Activated T-cell treated with anti-CD3 and anti-CD28 coated beads, Interleukin-2, amount 50 U/mL, for 1 hour (primary cell): ENCODE results near the gene MYCN.
"Not testable (repeated sequence)": the region's sequence is repeated elsewhere in the genome, so short reads cannot be mapped to it uniquely, and the experiment has no call there.

ENCODE experiments used
- DNase-seq: peaks from one replicate; pipeline ENCODE4 v3.0.0-alpha.2; 2020

The MYCN gene

GRCh38 chr2:15939854-15940660, at the start of gene MYCN:
Gene MYCN (plus strand): TSS chr2:15940550. CDS start chr2:15942065, 1,515 bp downstream.
- DNase-seq: no peak

- DNase-seq: no peak
These were observed 49.1 kb upstream of the MYCN start for GRCh38 chr2:15890936-15891905.

- DNase-seq: no peak
These were observed 48.0 kb upstream of the MYCN start for GRCh38 chr2:15892151-15892880.

- no peak for DNase-seq
These were observed 47.3 kb upstream of the MYCN start for GRCh38 chr2:15893085-15893484.

GRCh38 chr2:15893689-15894480, 46.5 kb upstream of the MYCN start:
- no peak for DNase-seq

- no peak for DNase-seq
These were observed 45.7 kb upstream of the MYCN start for GRCh38 chr2:15894481-15895144.

- no peak for DNase-seq
These were observed 44.5 kb upstream of the MYCN start for GRCh38 chr2:15895615-15896469.

- no peak for DNase-seq
These were observed 43.5 kb upstream of the MYCN start for GRCh38 chr2:15896859-15897258.

- no peak for DNase-seq
These were observed 42.8 kb upstream of the MYCN start for GRCh38 chr2:15897431-15898098.

- DNase-seq: no peak
These were observed 41.1 kb upstream of the MYCN start for GRCh38 chr2:15899327-15899612.

- no peak for DNase-seq
These were observed 40.4 kb upstream of the MYCN start for GRCh38 chr2:15899751-15900493.

- no peak for DNase-seq
These were observed 39.1 kb upstream of the MYCN start for GRCh38 chr2:15901095-15901807.

GRCh38 chr2:15901808-15902130, 38.6 kb upstream of the MYCN start:
- no peak for DNase-seq

GRCh38 chr2:15903910-15904309, 36.4 kb upstream of the MYCN start:
- not testable (repeated sequence) for DNase-seq

- no peak for DNase-seq
These were observed 35.1 kb upstream of the MYCN start for GRCh38 chr2:15905267-15905645.

- no peak for DNase-seq
These were observed 34.3 kb upstream of the MYCN start for GRCh38 chr2:15905986-15906491.

GRCh38 chr2:15906778-15907177, 33.6 kb upstream of the MYCN start:
- no peak for DNase-seq

- DNase-seq: no peak
These were observed 32.7 kb upstream of the MYCN start for GRCh38 chr2:15907461-15908324.
